HG03066 (cell line): ENCODE data around the gene CREBL2.
A peak's percentile ranks its signal among the peaks of the same experiment; 100 is the strongest.
"Not testable (repeated sequence)": the region's sequence is repeated elsewhere in the genome, so short reads cannot be mapped to it uniquely, and the experiment has no call there.

Experiments used
- ATAC-seq: cut with Tn5 transposase; IDR thresholded peaks from one replicate; pipeline ENCODE4 v1.9.1; 2021; ENCODE audit warnings: low read depth; ENCODE audit not compliant: unreplicated experiment

The CREBL2 gene

DNA sequence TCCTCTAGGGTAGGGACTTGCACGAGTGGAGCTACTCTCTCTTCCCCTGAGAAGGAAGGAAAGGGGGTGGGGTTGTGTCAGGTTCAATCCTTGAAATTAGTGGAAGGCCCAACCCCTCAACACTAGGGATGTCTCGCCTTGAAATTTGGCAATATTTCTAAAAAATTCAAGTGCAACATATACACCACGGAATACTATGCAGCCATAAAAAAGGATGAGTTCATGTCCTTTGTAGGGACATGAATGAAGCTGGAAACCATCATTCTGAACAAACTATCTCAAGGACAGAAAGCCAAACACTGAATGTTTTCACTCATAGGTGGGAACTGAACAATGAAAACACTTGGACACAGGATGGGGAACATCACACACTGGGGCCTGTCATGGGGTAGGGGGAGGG, 15.1 kb upstream of the CREBL2 start:
- not testable (repeated sequence) for ATAC-seq

DNA sequence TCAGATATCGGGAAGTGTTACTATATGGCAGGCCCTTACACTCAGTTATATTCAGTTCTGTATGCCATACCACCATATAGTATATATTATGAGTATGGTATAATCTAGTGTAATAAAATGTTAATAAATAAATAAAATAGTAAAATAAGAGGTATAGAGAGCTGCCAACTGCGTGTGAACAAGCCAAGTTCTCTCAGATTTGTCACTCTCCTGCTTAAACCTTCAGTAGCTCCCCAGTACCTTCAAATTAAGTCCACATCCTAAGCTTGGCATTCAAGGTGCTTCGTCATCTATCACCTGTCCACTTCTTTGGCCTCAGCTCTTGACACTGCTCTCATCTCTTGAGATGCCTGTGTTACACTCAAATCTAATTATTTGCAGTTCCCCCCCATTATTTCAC, 12.8 kb upstream of the CREBL2 start:
- ATAC-seq: no peak

DNA sequence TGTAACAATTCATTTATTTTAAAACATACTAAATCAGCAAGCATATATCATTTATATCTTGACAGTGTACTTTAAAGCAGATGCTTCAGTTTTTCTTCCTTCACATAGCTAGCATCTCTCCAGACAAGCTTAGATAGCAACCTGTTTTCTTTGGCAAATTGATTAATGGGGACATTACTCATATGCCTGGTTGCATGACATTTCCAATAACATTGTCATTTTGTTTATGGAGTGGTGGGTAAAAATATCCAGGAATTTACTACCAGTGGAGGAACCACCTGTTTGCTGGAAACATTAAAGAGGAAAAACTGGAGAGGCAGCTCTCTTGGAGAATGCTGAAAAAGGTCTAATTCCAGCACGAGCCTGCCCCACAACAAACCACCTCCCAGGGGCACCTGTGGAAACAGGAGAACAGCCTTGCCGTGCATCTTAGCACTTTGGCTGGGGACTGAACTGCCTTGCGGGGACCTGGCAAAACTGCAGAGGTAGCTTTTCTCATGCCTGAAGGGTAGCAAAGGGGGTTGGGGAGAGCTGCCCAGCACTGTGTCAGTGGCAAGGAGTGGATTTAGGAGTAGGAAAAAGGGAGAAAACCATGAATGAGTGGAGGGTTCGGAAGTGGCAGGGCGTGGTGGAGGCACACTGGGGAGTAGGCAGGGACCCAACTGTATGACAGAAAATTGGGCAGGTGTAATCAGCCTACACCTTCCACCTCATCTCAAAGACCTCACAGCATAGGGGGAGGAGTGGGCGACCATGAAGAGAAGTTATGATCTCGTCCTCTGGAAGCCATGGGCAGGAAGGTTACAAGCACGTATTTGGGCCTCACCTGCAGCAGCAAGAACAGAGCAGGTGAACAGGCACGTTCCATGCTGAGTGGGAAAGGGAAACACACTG, 11.7 kb upstream of the CREBL2 start:
- no peak for ATAC-seq

GRCh38 chr12:12600659-12601058, 11.0 kb upstream of the CREBL2 start:
- ATAC-seq: no peak

- no peak for ATAC-seq
These were observed 6.9 kb upstream of the CREBL2 start for GRCh38 chr12:12604740-12605139.

DNA sequence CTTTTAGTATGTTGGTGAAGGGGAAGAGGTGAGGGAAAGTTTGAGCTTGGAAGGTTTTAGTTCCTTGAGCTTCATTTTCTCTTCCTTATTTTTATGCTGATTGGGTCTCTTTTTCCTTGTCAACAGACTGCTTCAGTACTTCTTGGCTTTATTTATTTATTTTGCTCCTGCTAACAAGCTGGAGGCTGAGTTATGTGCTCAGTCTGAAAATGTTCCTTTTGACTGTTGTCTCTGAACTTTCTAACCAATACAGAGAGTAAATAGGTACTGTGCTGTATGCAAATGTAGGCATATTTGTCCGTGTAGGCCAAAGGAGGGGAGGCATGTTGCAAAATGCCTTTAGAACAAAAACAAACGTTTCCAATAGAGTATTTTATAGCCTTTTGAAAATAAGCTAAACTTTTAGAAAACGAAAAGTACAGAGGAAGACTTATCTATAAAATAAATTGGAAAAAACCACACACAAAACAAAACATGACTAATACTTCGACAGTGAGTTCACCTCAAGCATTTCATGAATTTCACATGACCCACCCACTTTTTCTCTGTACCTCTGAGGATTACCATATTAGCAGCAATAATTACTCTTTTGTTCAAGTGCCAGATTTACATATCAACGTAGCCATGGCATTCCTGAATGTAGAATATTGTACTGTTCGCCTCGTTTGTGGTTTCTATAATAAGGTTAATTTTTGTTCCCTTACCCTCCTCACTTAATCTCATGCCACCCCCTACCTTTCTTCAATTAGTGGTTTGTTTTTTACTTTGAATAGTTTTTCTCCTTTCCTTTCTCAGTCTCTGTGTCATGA, 4.7 kb upstream of the CREBL2 start:
- peak; percentile 46 for ATAC-seq

DNA sequence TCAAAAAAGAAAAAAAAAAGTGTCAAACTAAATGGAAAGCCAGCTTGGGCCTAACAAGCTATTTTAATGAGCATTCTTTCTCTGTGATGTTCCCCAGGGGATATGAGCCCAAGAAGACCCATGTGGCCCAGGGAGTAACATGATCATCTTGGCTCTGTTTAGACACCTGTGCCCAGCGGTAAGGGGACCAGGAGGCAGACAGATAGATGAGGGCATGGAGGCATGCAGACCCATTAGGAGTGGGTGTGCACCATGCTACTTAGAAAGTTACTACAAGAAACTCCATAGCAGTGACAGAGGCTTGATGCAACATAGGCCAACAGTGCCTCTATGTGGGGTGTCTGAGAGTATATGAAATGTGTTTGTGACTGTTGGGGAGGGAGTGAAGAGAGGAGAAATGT, 3.1 kb upstream of the CREBL2 start:
- ATAC-seq: no peak

GRCh38 chr12:12609692-12610091, 2.0 kb upstream of the CREBL2 start:
- no peak for ATAC-seq

- ATAC-seq: no peak
These were observed 965 bp upstream of the CREBL2 start for GRCh38 chr12:12610711-12611110.

GRCh38 chr12:12612358-12612757, 682 bp downstream of the CREBL2 start:
- no peak for ATAC-seq

GRCh38 chr12:12613344-12613743, 1.7 kb downstream of the CREBL2 start:
- ATAC-seq: no peak

- no peak for ATAC-seq
These were observed 2.7 kb downstream of the CREBL2 start for GRCh38 chr12:12614342-12614741.

DNA sequence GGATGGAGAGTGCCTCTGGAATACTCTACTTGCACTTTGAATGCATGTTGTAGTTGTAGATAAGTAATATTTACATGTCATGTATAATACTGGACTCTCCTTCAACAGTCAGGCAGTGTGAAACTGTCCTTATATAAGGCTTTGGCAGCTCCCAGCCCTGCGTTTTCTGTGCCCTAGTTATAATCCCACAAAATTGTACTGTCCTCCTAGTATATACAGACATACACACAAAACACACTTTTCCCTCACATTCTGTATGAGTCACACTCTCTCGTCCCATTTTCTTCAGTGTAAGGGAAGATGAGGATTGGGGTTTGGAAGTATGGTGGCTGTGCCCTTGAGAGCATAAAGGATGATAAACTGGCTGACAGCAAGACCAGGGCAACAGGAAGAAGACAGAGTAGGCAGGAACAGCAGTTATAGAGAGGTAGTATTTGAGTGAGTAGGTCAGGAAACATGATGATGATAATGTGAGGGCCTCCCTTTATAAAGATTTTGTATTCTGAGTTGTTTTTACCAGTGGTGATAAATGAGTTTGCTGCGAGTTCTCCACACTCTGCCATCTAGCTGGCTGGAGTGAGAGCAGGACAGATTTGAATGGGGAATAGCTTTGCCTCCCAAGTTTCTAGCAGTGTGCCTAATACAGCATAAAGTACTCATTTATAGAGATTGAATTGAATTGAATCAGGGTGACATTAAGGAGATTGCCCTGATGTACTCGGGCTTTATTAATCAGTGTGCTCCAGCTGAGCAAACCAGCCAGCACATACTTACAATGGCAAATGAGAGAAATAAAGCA, 5.0 kb downstream of the CREBL2 start:
- no peak for ATAC-seq

DNA sequence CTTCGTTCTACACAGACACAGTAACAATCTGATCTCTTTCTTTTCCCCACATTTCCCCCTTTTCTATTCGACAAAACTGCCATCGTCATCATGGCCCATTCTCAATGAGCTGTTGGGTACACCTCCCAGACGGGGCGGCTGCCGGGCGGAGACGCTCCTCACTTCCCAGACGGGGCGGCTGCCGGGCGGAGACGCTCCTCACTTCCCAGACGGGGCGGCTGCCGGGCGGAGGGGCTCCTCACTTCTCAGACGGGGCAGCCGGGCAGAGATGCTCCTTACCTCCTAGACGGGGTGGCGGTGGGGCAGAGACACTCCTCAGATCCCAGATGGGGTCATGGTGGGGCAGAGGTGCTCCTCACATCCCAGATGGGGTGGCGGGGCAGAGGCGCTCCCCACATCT, 6.4 kb downstream of the CREBL2 start:
- ATAC-seq: not testable (repeated sequence)

DNA sequence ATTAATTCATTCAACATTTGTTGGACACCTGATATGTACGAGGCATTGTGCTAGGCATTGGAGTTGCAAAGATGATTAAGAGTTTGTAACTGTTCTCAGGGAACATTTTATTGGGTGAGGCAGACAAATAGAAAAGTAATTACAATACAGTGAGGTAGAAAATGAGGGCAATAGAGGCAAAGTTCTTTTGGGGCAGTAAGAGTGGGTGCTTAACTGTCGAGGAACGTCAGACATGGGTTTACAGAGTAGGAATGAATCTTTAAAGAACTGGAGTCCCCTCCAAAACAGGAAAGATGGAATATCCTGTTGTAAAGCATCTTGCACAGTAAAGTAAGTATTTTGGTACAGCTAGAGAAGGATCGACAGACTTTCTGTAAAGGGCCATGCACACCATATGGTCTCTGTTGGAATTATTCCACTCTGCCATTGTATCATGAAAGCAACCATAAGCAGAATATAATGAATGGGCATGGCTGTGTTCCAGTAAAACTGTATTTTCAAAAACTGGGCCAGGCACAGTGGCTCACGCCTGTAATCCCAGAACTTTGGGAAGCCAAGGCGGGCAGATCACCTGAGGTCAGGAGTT, 9.1 kb downstream of the CREBL2 start:
- no peak for ATAC-seq

GRCh38 chr12:12622418-12622817, 10.7 kb downstream of the CREBL2 start:
- ATAC-seq: no peak

GRCh38 chr12:12624498-12624992, 12.9 kb downstream of the CREBL2 start:
- no peak for ATAC-seq

DNA sequence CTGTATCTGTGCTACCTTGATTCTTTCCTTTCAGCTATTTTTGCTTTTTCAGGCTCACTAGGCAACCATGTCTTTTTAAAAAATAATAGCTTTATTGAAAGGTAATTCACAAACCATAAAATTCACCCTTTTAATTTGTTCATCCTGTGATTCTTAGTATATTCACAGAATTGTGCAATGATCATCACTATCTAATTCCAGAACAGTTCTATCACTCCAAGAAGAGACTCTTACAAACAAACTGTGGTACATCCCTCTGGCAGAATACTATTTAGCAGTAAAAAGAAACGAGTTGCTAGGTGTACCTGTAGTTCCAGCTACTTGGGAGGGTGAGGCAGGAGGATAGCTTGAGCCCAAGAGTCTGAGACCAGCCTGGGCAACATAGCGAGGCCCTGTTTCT, 14.8 kb downstream of the CREBL2 start:
- ATAC-seq: no peak

- no peak for ATAC-seq
These were observed 15.7 kb downstream of the CREBL2 start for GRCh38 chr12:12627308-12627827.

DNA sequence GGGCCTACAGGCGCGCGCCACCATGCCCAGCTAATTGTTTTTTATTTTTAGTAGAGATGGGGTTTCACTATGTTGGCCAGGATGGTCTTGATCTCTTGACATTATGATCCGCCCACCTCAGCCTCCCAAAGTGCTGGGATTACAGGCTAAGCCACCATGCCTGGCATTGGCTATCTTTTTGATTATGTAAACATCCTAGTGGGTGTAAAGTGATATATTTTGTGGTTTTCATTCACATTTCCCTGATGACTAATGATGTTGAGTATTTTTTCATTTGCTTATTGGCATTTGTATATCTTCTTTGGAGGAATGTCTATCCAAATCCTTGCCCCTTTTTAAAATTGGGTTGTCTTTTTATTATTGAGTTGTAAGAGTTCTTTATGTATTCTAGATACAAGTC, 16.3 kb downstream of the CREBL2 start:
- ATAC-seq: no peak
